ENCODE results near the gene BRIP1. TPM values are rescaled to one million over a fixed set of nuclear protein-coding genes. Genes with fewer than 3 reads are reported as not detected.

The BRIP1 gene
- total RNA-seq, 2 experiments from 2014 or later, result 13.2 to 14.5 TPM

- ChIA-PET POLR2A (no interaction called here), CTCF (no interaction called here)
- Mint-ChIP-seq H3K27me3 (no peaks in the 10 kb centered on the region), H3K9me3 (no peaks in the 10 kb centered on the region), H3K36me3 (ENCODE audit: low read depth) (peaks cover 20% of the 10 kb centered on the region), H3K27ac (no peak overlapping the region), H3K4me3 (no peak overlapping the region), H3K4me1 (ENCODE audit: low read depth) (no peaks in the 10 kb centered on the region)
- ATAC-seq (no peak), DNase-seq (no peak)
- intact Hi-C loops (cut with micrococcal nuclease), result no loop called here
- no peak for TF ChIP-seq CTCF (IDR thresholded peaks at IDR 0.05)
Observed at GRCh38 chr17:61884864-61885263, 21.5 kb upstream of the BRIP1 start.

GRCh38 chr17:61880589-61881102 is 17.3 kb upstream of the BRIP1 start:
- intact Hi-C loops (cut with micrococcal nuclease), result no loop called here
- POLR2A ChIA-PET, result no interaction called here
- no peak overlapping the region for H3K4me3 Mint-ChIP-seq
- CTCF ChIA-PET, result no interaction called here
- ATAC-seq, result no peak
- no peak for TF ChIP-seq CTCF (IDR thresholded peaks at IDR 0.05)
- no peak overlapping the region for H3K27ac Mint-ChIP-seq
- H3K36me3 Mint-ChIP-seq (ENCODE audit: low read depth), result peaks cover 26% of the 10 kb centered on the region
- H3K4me1 Mint-ChIP-seq (ENCODE audit: low read depth), result no peaks in the 10 kb centered on the region
- no peaks in the 10 kb centered on the region for H3K27me3 Mint-ChIP-seq
- H3K9me3 Mint-ChIP-seq, result no peaks in the 10 kb centered on the region
- DNase-seq, result no peak

GRCh38 chr17:61878984-61879612 is 15.8 kb upstream of the BRIP1 start:
- Mint-ChIP-seq H3K9me3 (no peaks in the 10 kb centered on the region), H3K4me1 (ENCODE audit: low read depth) (no peaks in the 10 kb centered on the region)
- POLR2A ChIA-PET, result no interaction called here

GRCh38 chr17:61878520-61878919 is 15.2 kb upstream of the BRIP1 start:
- POLR2A ChIA-PET, result no interaction called here

More at GRCh38 chr17:61878984-61879612, 15.8 kb upstream of the BRIP1 start:
- ATAC-seq (no peak), DNase-seq (no peak)
- no peak overlapping the region for H3K4me3 Mint-ChIP-seq
- no peak overlapping the region for H3K27ac Mint-ChIP-seq
- CTCF ChIA-PET, result no interaction called here
- TF ChIP-seq CTCF (IDR thresholded peaks at IDR 0.05), result no peak
- peaks cover 20% of the 10 kb centered on the region for H3K36me3 Mint-ChIP-seq (ENCODE audit: low read depth)
- H3K27me3 Mint-ChIP-seq, result no peaks in the 10 kb centered on the region
- intact Hi-C loops (cut with micrococcal nuclease), result no loop called here

More at GRCh38 chr17:61878520-61878919, 15.2 kb upstream of the BRIP1 start:
- no peak for DNase-seq
- H3K4me3 Mint-ChIP-seq, result no peak overlapping the region
- intact Hi-C loops (cut with micrococcal nuclease), result no loop called here
- H3K27ac Mint-ChIP-seq, result no peak overlapping the region
- CTCF ChIA-PET, result no interaction called here
- H3K27me3 Mint-ChIP-seq, result no peaks in the 10 kb centered on the region
- H3K36me3 Mint-ChIP-seq (ENCODE audit: low read depth), result peaks cover 20% of the 10 kb centered on the region
- TF ChIP-seq CTCF (IDR thresholded peaks at IDR 0.05), result no peak
- H3K9me3 Mint-ChIP-seq, result no peaks in the 10 kb centered on the region
- no peaks in the 10 kb centered on the region for H3K4me1 Mint-ChIP-seq (ENCODE audit: low read depth)
- ATAC-seq, result no peak

Measured in activated CD8-positive, alpha-beta T cell treated with anti-CD3 and anti-CD28 coated beads for 36 hours (primary cell).